ENCODE data around the gene CHST5. TPM values are rescaled to one million over a fixed set of nuclear protein-coding genes. Genes with fewer than 3 reads are reported as not detected.

CHST5 gene
- total and polyA plus RNA-seq, 2 of the 8 experiments (the other 6 are each of a cell fraction or from before 2014, with no cell fraction given), result 0.13 to 0.23 TPM

GRCh38 chr16:75558846-75559401, 23.0 kb upstream of the CHST5 start:
- ChIA-PET POLR2A (ENCODE audit: partially characterized antibody) (interaction anchor here (0.8 to 1.0 kb wide), 3 partner anchors 8 to 32 kb away, joined by 3 read pairs; no protein-coding TSS in a partner anchor), CTCF (ENCODE audit: partially characterized antibody) (interaction anchor here (0.5 to 9.4 kb wide), 4 partner anchors 25 to 94 kb away, joined by 3 to 96 read pairs (median 4); partner anchors contain the start of gene TMEM170A)
- no peak overlapping the region for H3K4me2 ChIP-seq (ENCODE audit: insufficient read depth in 1 of 2, low read depth in 2 of 2, low read length in 2 of 2)
- H3K79me1 ChIP-seq (ENCODE audit: low read depth, low read length), result no peaks in the 10 kb centered on the region
- no peak overlapping the region for H3K9ac ChIP-seq (replicated peaks in 1 of 4; ENCODE audit: extremely low read depth in 1 of 4, low read depth in 3 of 4, low read length in 3 of 4)
- H2AFZ ChIP-seq (ENCODE audit: low read length), result no peak overlapping the region
- H3K4ac ChIP-seq (replicated peaks; ENCODE audit: insufficient read length, low read depth, low read length), result no peak overlapping the region
- H3K23me2 ChIP-seq (ENCODE audit: low read depth, low read length), result peaks cover 8% of the 10 kb centered on the region; the same call in 1 of the 2 replicates
- no peaks in the 10 kb centered on the region for H4K20me1 ChIP-seq (replicated peaks in 1 of 2; ENCODE audit: control insufficient read depth in 1 of 2, insufficient read depth in 2 of 2, low read length in 2 of 2)
- H3K79me2 ChIP-seq (ENCODE audit: control insufficient read depth in 1 of 2, insufficient read depth in 2 of 2, low read length in 2 of 2), result no peaks in the 10 kb centered on the region
- H4K5ac ChIP-seq (ENCODE audit: insufficient read length, low read depth, low read length), result no peak overlapping the region
- H4K91ac ChIP-seq (replicated peaks; ENCODE audit: insufficient read length, low read length), result no peak overlapping the region
- H3K9me3 ChIP-seq (ENCODE audit: insufficient read depth in 2 of 2, low read depth in 1 of 2, low read length in 1 of 2), result no peaks in the 10 kb centered on the region
- H2BK120ac ChIP-seq (replicated peaks; ENCODE audit: low read depth, low read length), result no peak overlapping the region
- no peak overlapping the region for H3K14ac ChIP-seq (ENCODE audit: insufficient read length)
- H3K23ac ChIP-seq (ENCODE audit: insufficient read length), result no peak overlapping the region
- H4K8ac ChIP-seq (ENCODE audit: extremely low read depth, insufficient read depth, low read length), result no peak overlapping the region
- WGBS, 2 experiments (ENCODE audit: extremely low coverage in 1 of 2, insufficient coverage in 1 of 2, insufficient read length in 1 of 2, insufficient replicate concordance in 2 of 2, low coverage in 1 of 2, low lambda C conversion rate in 2 of 2, missing lambda C conversion rate in 1 of 2), result 86% methylated on average over 2 of the region's 2 CpGs; no CpG with 5 or more reads in 1 of the 2 experiments
- no peak overlapping the region for H2BK12ac ChIP-seq (ENCODE audit: low read depth, low read length)
- H3K4me1 ChIP-seq (replicated peaks in 1 of 4; ENCODE audit: control insufficient read depth in 3 of 4, insufficient read depth in 4 of 4, low read length in 3 of 4), result peaks cover 0 to 3% (median 2%) of the 10 kb centered on the region in 4 experiments; a peak in 4 of 7 replicates
- no peak overlapping the region for H2BK15ac ChIP-seq (ENCODE audit: low read length)
- H3K27me3 ChIP-seq (replicated peaks in 1 of 4; ENCODE audit: control insufficient read depth in 3 of 4, extremely low read depth in 1 of 4, insufficient read depth in 3 of 4, low read length in 3 of 4), result no peaks in the 10 kb centered on the region; a peak in 1 of 7 replicates
- H3K4me3 ChIP-seq (ENCODE audit: extremely low read depth in 1 of 4, insufficient read depth in 2 of 4, low read depth in 3 of 4, low read length in 4 of 4), result no peak overlapping the region
- H2BK20ac ChIP-seq (ENCODE audit: low read length), result peak overlapping the region; percentile 72; the same call in 1 of the 2 replicates
- H2BK5ac ChIP-seq (ENCODE audit: low read depth, low read length), result no peak overlapping the region
- no peak overlapping the region for H2AK5ac ChIP-seq (ENCODE audit: low read depth, low read length)
- no peaks in the 10 kb centered on the region for H3K36me3 ChIP-seq (ENCODE audit: control insufficient read depth in 2 of 4, insufficient read depth in 4 of 4, low read length in 3 of 4)
- DNase-seq (ENCODE audit: low read depth in 1 of 2, low spot score in 2 of 2) (no peak), FAIRE-seq (no peak)
- H3K18ac ChIP-seq (ENCODE audit: extremely low read depth, low read length), result no peak overlapping the region
- no peak overlapping the region for H3K27ac ChIP-seq (ENCODE audit: low read depth, low read length)
- no peak overlapping the region for H3K56ac ChIP-seq (replicated peaks; ENCODE audit: insufficient read length, low read depth, low read length)
- TF ChIP-seq POU5F1 (IDR thresholded peaks at IDR 0.05; ENCODE audit: low read depth, low read length) (no peak), CTCF (IDR thresholded peaks at IDR 0.05; ENCODE audit: control extremely low read depth in 1 of 3, insufficient read depth in 1 of 3, low read depth in 1 of 3, low read length in 3 of 3) (no peak), SRF (IDR thresholded peaks at IDR 0.05; ENCODE audit: low read depth, low read length) (no peak), JUN (IDR thresholded peaks at IDR 0.05; ENCODE audit: low read depth, low read length) (no peak), CBX8 (IDR thresholded peaks at IDR 0.05; ENCODE audit: borderline replicate concordance, low read depth, low read length) (no peak), RAD21 (IDR thresholded peaks at IDR 0.05 in 1 of 2, conservative IDR thresholded peaks at IDR 0.05 in 1 of 2; ENCODE audit: low read depth in 2 of 2, low read length in 2 of 2) (no peak), EP300 (IDR thresholded peaks at IDR 0.05; ENCODE audit: borderline replicate concordance in 1 of 2, low read depth in 2 of 2, low read length in 2 of 2) (no peak), NRF1 (IDR thresholded peaks at IDR 0.05; ENCODE audit: low read depth, low read length) (no peak), EGR1 (IDR thresholded peaks at IDR 0.05; ENCODE audit: borderline replicate concordance, low read depth, low read length) (no peak), MAX (IDR thresholded peaks at IDR 0.05) (no peak)

Measured in H1 (cell line).